GM11168 (cell line): Measurements from ENCODE around the gene TCTN2.

Experiments used
- in situ Hi-C: fragments of 300-500 bp; cut with MboI; formaldehyde crosslinking; loops from one replicate; pipeline ENCODE4 v1.12.0; 2022; ENCODE audit warnings: low sequenced_read_pairs; ENCODE audit not compliant: unreplicated experiment

TCTN2 gene

GRCh38 chr12:123670882-123671728 lies at the start of gene TCTN2:
TCTN2 (plus strand) TSS chr12:123671113; CDS start chr12:123671241, 128 bp downstream.
- in situ Hi-C loops = no loop called here

- in situ Hi-C loops = no loop called here
These were observed 49.0 kb upstream of the TCTN2 start for GRCh38 chr12:123621619-123622530.

GRCh38 chr12:123633379-123634141 lies 37.4 kb upstream of the TCTN2 start, which contains the start of the genes EIF2B1 and GTF2H3:
EIF2B1 (minus strand) TSS chr12:123633686; CDS start chr12:123633557, 129 bp downstream.
GTF2H3 (plus strand) TSS chr12:123633829; CDS start chr12:123633860, 31 bp downstream.
- in situ Hi-C loops = loop anchor here (25.0 kb wide), 1 partner anchor 354 kb away; no protein-coding TSS in a partner anchor

- in situ Hi-C loops = loop anchor here (25.0 kb wide), 1 partner anchor 353 kb away; no protein-coding TSS in a partner anchor
These were observed 36.8 kb upstream of the TCTN2 start for GRCh38 chr12:123634142-123634561.

GRCh38 chr12:123643911-123644310 lies 27.0 kb upstream of the TCTN2 start:
- in situ Hi-C loops = loop anchor here (25.0 kb wide), 1 partner anchor 343 kb away; no protein-coding TSS in a partner anchor

GRCh38 chr12:123645380-123645779 lies 25.5 kb upstream of the TCTN2 start:
- in situ Hi-C loops = loop anchor here (25.0 kb wide), 1 partner anchor 342 kb away; no protein-coding TSS in a partner anchor

- in situ Hi-C loops = loop anchor here (25.0 kb wide), 1 partner anchor 341 kb away; no protein-coding TSS in a partner anchor
These were observed 25.0 kb upstream of the TCTN2 start for GRCh38 chr12:123645878-123646277.

GRCh38 chr12:123648401-123648800 lies 22.5 kb upstream of the TCTN2 start:
- in situ Hi-C loops = loop anchor here (25.0 kb wide), 1 partner anchor 339 kb away; no protein-coding TSS in a partner anchor

- in situ Hi-C loops = no loop called here
These were observed 16.7 kb upstream of the TCTN2 start for GRCh38 chr12:123654129-123654701.

- in situ Hi-C loops = no loop called here
These were observed 15.5 kb upstream of the TCTN2 start for GRCh38 chr12:123655420-123655819.

- in situ Hi-C loops = no loop called here
These were observed 14.5 kb upstream of the TCTN2 start for GRCh38 chr12:123656392-123656791.

GRCh38 chr12:123657211-123657610 lies 13.7 kb upstream of the TCTN2 start:
- in situ Hi-C loops = no loop called here

GRCh38 chr12:123659996-123660727 lies 10.8 kb upstream of the TCTN2 start:
- in situ Hi-C loops = no loop called here

GRCh38 chr12:123667771-123668170 lies 3.1 kb upstream of the TCTN2 start:
- in situ Hi-C loops = no loop called here

- in situ Hi-C loops = no loop called here
These were observed 963 bp downstream of the TCTN2 start for GRCh38 chr12:123671876-123672275.

- in situ Hi-C loops = no loop called here
These were observed 4.5 kb downstream of the TCTN2 start for GRCh38 chr12:123675436-123675835.

- in situ Hi-C loops = no loop called here
These were observed 5.9 kb downstream of the TCTN2 start for GRCh38 chr12:123676616-123677320.

GRCh38 chr12:123678981-123679380 lies 8.1 kb downstream of the TCTN2 start:
- in situ Hi-C loops = no loop called here
